Measurements from ENCODE around the gene MRAS. TPM values are rescaled to one million over a fixed set of nuclear protein-coding genes. Genes with fewer than 3 reads are reported as not detected.
"Not testable (repeated sequence)": the region's sequence is repeated elsewhere in the genome, so short reads cannot be mapped to it uniquely, and the experiment has no call there.

Gene MRAS
- total and polyA plus RNA-seq, 5 donors from 2014 or later, result not detected

DNA sequence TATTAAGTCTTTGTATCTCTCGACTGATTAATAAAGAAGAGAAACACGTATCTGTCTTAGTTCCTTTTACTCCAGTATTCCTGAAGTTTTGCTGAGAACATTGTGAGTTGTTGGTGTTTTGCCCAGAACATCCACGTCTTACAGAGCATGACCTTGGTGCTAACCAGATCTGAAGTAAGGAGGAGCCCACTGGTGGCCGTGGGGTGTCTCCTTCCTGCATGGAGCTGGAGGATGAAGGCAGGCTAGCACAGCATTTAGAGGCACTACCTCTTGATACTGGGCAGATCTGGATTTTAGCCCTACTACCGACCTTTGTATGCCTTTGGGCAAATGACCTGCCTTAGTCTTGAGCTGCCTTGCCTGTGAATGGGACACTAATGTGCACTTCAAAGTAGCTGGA lies 57.1 kb downstream of the MRAS start:
- no peaks in the 10 kb centered on the region for H3K36me3 Mint-ChIP-seq
- peaks cover 0 to 2% (median 0%) of the 10 kb centered on the region in 7 donors for H3K9me3 Mint-ChIP-seq
- no peak overlapping the region for H3K27ac Mint-ChIP-seq
- no peaks in the 10 kb centered on the region for H3K4me1 Mint-ChIP-seq
- DNase-seq (no peak), ATAC-seq (ENCODE audit: low read depth in 2 of 2) (no peak)
- Histone ChIP-seq H3K27me3 (ENCODE audit: control insufficient read depth, insufficient read depth, low read length) (peaks cover 3% of the 10 kb centered on the region), H3K4me1 (ENCODE audit: control insufficient read depth, insufficient read depth, low read length, poor library complexity, severe bottlenecking) (no peaks in the 10 kb centered on the region), H3K4me3 (ENCODE audit: low read depth, low read length) (no peak overlapping the region), H3K9me3 (ENCODE audit: control insufficient read depth in 2 of 2, low read length in 2 of 2) (no peaks in the 10 kb centered on the region), H3K36me3 (ENCODE audit: control insufficient read depth, insufficient read depth, low read length) (no peaks in the 10 kb centered on the region), H3K27ac (ENCODE audit: insufficient read depth, low read length, poor library complexity, severe bottlenecking) (no peak overlapping the region)
- no peak overlapping the region for H3K4me3 Mint-ChIP-seq
- no peaks in the 10 kb centered on the region for H3K27me3 Mint-ChIP-seq

DNA sequence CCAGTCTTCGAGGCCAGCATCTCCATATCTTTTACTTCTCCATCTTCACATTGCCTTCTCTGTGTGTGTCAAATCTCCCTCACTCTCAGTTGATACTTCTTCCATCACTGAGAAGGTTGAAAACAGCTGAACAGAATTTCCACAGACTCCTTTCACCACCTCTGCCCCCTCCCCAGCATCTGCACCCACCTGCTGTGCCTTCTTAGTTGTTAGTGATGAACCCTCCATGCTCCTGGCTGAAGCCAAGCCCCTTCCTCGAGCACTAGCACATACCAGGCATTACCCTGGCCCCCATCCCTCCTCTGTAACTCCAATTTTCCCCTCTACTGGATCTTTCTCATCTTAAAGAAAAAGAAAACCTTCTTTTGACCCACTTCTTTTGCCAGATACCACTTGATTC lies 58.2 kb downstream of the MRAS start:
- H3K4me3 ChIP-seq (ENCODE audit: low read depth, low read length), result no peak overlapping the region
- no peak overlapping the region for H3K27ac Mint-ChIP-seq
- H3K9me3 ChIP-seq (ENCODE audit: control insufficient read depth in 2 of 2, low read length in 2 of 2), result no peaks in the 10 kb centered on the region
- H3K27ac ChIP-seq (ENCODE audit: insufficient read depth, low read length, poor library complexity, severe bottlenecking), result no peak overlapping the region
- no peak for ATAC-seq (ENCODE audit: low read depth in 2 of 2)
- no peaks in the 10 kb centered on the region for H3K4me1 Mint-ChIP-seq
- H3K36me3 Mint-ChIP-seq, result no peaks in the 10 kb centered on the region
- no peaks in the 10 kb centered on the region for H3K4me1 ChIP-seq (ENCODE audit: control insufficient read depth, insufficient read depth, low read length, poor library complexity, severe bottlenecking)
- H3K27me3 Mint-ChIP-seq, result no peaks in the 10 kb centered on the region
- no peak for DNase-seq
- H3K27me3 ChIP-seq (ENCODE audit: control insufficient read depth, insufficient read depth, low read length), result peaks cover 3% of the 10 kb centered on the region
- peaks cover 0 to 2% (median 0%) of the 10 kb centered on the region in 7 donors for H3K9me3 Mint-ChIP-seq
- H3K4me3 Mint-ChIP-seq, result no peak overlapping the region
- H3K36me3 ChIP-seq (ENCODE audit: control insufficient read depth, insufficient read depth, low read length), result no peaks in the 10 kb centered on the region

DNA sequence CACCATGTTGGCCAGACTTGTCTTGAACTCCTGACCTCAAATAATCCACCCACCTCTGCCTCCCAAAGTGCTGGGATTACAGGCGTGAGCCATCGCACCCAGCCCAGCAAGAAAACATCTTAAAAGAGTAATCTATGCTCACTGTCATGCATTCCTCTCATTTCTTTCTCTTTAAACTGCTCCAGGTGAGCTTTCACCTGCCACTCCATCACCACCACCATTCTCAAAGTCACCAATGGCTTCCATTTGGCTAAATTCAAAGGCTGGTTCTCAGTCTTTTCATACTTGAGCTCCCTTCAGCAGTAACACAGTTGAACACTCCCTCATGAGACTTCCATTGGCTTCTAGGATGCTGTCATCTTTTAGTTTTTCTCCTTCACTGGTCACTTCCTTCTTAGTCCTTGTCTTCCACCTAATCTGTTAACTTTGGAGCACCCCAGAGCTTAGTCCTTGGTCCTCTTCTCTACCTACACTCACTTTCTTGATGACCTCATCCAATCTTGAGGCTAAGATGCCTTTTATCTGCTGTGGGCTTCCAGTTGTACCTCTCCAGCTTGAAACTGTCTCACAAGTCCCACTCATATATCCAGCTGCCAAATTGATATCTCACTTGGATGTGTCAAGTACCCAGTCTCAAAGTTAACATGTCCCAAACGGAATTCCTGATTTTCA lies 59.0 kb downstream of the MRAS start:
- Histone ChIP-seq H3K36me3 (ENCODE audit: control insufficient read depth, insufficient read depth, low read length) (no peaks in the 10 kb centered on the region), H3K27ac (ENCODE audit: insufficient read depth, low read length, poor library complexity, severe bottlenecking) (no peak overlapping the region), H3K4me3 (ENCODE audit: low read depth, low read length) (no peak overlapping the region), H3K9me3 (ENCODE audit: control insufficient read depth in 2 of 2, low read length in 2 of 2) (no peaks in the 10 kb centered on the region), H3K27me3 (ENCODE audit: control insufficient read depth, insufficient read depth, low read length) (peaks cover 3% of the 10 kb centered on the region), H3K4me1 (ENCODE audit: control insufficient read depth, insufficient read depth, low read length, poor library complexity, severe bottlenecking) (no peaks in the 10 kb centered on the region)
- no peaks in the 10 kb centered on the region for H3K27me3 Mint-ChIP-seq
- DNase-seq (no peak), ATAC-seq (ENCODE audit: low read depth in 2 of 2) (no peak)
- H3K4me1 Mint-ChIP-seq, result no peaks in the 10 kb centered on the region
- H3K27ac Mint-ChIP-seq, result no peak overlapping the region
- peaks cover 0 to 2% (median 0%) of the 10 kb centered on the region in 7 donors for H3K9me3 Mint-ChIP-seq
- H3K4me3 Mint-ChIP-seq, result no peak overlapping the region
- no peaks in the 10 kb centered on the region for H3K36me3 Mint-ChIP-seq

DNA sequence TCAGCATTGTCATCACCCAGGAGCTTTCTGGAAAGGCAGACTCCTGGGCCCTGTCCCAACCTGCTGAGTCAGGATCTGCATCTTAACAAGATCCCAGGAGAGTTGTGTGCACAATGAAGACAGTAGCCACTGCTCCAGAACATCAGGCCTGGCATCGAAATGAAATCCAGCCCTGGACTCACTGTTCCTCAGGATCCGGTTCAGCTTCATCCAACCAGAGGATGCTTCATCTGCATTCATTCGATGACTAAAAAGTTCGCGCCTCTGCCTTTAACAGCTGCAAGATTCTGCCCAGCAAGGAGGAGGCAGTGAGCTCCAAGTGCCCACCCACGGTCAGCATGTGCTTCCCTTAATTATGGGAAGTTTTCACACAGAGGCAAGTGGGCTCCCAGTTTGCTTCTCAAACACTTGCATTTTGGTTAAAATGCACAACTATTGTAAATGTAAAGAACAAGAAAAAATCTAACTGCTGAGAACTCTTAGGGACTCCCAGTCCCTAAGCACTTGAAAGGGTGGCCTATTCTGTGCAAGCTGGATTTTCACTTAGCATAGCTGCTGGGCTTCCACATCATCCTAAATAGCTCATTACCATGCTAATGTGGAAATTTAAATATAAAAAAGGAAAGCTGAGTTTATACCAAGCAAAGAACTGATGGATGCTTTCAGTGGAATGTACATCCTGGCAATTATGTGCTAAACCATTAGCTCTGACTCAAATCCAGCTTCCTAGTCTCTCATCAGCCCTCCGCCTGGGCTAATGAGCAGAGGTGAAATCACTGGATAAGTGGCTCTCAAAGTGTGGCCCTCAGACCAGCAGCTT lies 60.6 kb downstream of the MRAS start:
- no peaks in the 10 kb centered on the region for H3K27me3 Mint-ChIP-seq
- no peak overlapping the region for H3K4me3 Mint-ChIP-seq
- DNase-seq (no peak), ATAC-seq (ENCODE audit: low read depth in 2 of 2) (no peak)
- no peak overlapping the region for H3K27ac ChIP-seq (ENCODE audit: insufficient read depth, low read length, poor library complexity, severe bottlenecking)
- no peaks in the 10 kb centered on the region for H3K9me3 ChIP-seq (ENCODE audit: control insufficient read depth in 2 of 2, low read length in 2 of 2)
- no peaks in the 10 kb centered on the region for H3K4me1 Mint-ChIP-seq
- no peak overlapping the region for H3K4me3 ChIP-seq (ENCODE audit: low read depth, low read length)
- no peaks in the 10 kb centered on the region for H3K4me1 ChIP-seq (ENCODE audit: control insufficient read depth, insufficient read depth, low read length, poor library complexity, severe bottlenecking)
- H3K9me3 Mint-ChIP-seq, result peaks cover 0 to 2% (median 0%) of the 10 kb centered on the region in 7 donors
- no peak overlapping the region for H3K27ac Mint-ChIP-seq
- H3K36me3 ChIP-seq (ENCODE audit: control insufficient read depth, insufficient read depth, low read length), result no peaks in the 10 kb centered on the region
- no peaks in the 10 kb centered on the region for H3K36me3 Mint-ChIP-seq
- H3K27me3 ChIP-seq (ENCODE audit: control insufficient read depth, insufficient read depth, low read length), result peaks cover 3% of the 10 kb centered on the region

DNA sequence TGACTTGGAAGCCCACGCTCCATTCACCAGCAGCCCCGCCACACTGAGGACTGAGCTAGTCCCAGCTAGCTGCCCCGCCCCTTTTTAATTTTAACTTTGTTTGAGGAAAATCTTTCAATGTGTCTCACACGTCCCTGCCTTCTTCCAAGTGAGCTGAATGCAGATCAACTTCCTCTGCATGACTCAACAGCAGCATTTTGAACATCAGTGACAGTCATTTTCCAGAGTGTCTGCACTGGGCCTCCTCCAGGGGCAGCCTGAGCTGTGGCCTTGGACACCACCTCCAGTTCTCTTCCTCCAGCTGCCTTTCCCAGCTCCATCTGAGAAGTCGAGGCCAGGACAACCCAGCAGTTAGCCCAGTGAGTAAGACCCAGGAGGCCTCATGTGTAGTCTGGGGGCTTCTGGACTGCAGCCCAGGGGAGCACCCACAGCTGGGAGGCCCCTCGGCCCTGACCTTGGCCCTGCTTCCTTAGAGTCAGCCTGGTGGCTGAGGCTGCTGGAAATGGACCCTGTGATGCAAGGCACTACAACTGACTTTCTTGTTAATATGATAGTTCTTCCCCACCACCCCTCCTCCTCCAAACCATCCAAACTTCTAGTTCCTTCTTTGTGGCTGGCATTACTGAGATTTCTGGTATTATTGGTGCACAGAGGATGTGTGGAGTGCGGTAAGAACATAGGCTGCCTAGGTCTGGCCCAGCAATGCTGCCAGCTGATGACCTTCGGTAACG lies 64.6 kb downstream of the MRAS start:
- Histone ChIP-seq H3K4me3 (ENCODE audit: low read depth, low read length) (no peak overlapping the region), H3K27ac (ENCODE audit: insufficient read depth, low read length, poor library complexity, severe bottlenecking) (no peak overlapping the region), H3K27me3 (ENCODE audit: control insufficient read depth, insufficient read depth, low read length) (peaks cover 5% of the 10 kb centered on the region), H3K9me3 (ENCODE audit: control insufficient read depth in 2 of 2, low read length in 2 of 2) (no peaks in the 10 kb centered on the region), H3K4me1 (ENCODE audit: control insufficient read depth, insufficient read depth, low read length, poor library complexity, severe bottlenecking) (no peaks in the 10 kb centered on the region), H3K36me3 (ENCODE audit: control insufficient read depth, insufficient read depth, low read length) (no peaks in the 10 kb centered on the region)
- Mint-ChIP-seq H3K4me1 (no peaks in the 10 kb centered on the region), H3K27me3 (peaks cover 11% of the 10 kb centered on the region), H3K4me3 (no peak overlapping the region), H3K36me3 (no peaks in the 10 kb centered on the region), H3K27ac (no peak overlapping the region), H3K9me3 (no peaks in the 10 kb centered on the region)
- DNase-seq (no peak), ATAC-seq (ENCODE audit: low read depth in 2 of 2) (no peak)

DNA sequence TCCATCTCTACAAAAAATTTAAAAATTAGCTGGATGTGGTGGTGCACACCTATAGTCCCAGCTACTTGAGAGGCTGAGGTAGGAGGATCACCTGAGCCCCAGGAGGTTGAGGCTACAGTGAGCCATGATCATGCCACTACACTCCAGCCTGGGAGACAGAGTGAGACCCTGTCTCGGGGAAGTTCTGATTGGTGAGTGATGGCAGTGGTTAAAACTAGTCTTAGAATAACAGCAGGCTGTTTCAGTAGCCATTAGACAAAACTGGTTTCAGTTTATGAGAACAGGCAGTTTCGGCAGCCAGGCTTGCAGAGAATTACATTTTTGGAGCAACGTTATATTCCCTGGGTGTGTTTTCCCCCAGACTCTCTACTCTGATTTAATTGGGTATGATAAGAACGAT lies 67.9 kb downstream of the MRAS start:
- H3K9me3 Mint-ChIP-seq; H3K27ac Mint-ChIP-seq; H3K27ac ChIP-seq (ENCODE audit: insufficient read depth, low read length, poor library complexity, severe bottlenecking); H3K9me3 ChIP-seq (ENCODE audit: control insufficient read depth in 2 of 2, low read length in 2 of 2); H3K27me3 ChIP-seq (ENCODE audit: control insufficient read depth, insufficient read depth, low read length); H3K4me1 ChIP-seq (ENCODE audit: control insufficient read depth, insufficient read depth, low read length, poor library complexity, severe bottlenecking); H3K36me3 ChIP-seq (ENCODE audit: control insufficient read depth, insufficient read depth, low read length); H3K36me3 Mint-ChIP-seq; H3K4me3 Mint-ChIP-seq; DNase-seq; H3K4me3 ChIP-seq (ENCODE audit: low read depth, low read length); H3K4me1 Mint-ChIP-seq; ATAC-seq (ENCODE audit: low read depth in 2 of 2): not testable (repeated sequence)
- peaks cover 18% of the 10 kb centered on the region for H3K27me3 Mint-ChIP-seq

DNA sequence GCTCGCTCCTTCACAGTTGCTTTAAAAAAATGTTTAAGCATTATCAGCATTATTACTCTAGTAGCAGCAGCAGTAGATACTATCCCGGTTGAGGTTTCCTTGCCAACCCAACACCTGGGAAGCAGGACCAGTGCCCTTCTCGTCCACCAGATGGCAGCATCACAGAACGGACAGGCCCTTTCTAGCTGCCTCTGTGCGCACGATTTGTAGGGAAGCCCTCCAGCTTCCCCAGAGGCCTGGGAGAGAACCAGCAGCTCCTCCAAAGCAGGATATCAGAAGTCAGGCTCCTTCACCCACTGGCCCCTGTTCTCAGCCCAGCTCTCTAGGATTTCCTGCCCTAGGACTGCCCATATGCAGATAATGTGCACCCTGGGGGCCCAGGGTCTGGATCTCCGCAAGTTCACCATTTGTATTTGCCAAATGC lies 69.2 kb downstream of the MRAS start:
- H3K4me1 ChIP-seq (ENCODE audit: control insufficient read depth, insufficient read depth, low read length, poor library complexity, severe bottlenecking), result no peaks in the 10 kb centered on the region
- no peak overlapping the region for H3K4me3 Mint-ChIP-seq
- no peaks in the 10 kb centered on the region for H3K36me3 ChIP-seq (ENCODE audit: control insufficient read depth, insufficient read depth, low read length)
- H3K27ac Mint-ChIP-seq, result no peak overlapping the region
- ATAC-seq (ENCODE audit: low read depth in 2 of 2), result peak; percentile 57 to 59
- no peaks in the 10 kb centered on the region for H3K4me1 Mint-ChIP-seq
- no peaks in the 10 kb centered on the region for H3K9me3 ChIP-seq (ENCODE audit: control insufficient read depth in 2 of 2, low read length in 2 of 2)
- H3K27ac ChIP-seq (ENCODE audit: insufficient read depth, low read length, poor library complexity, severe bottlenecking), result no peak overlapping the region
- H3K36me3 Mint-ChIP-seq, result no peaks in the 10 kb centered on the region
- DNase-seq, result peak; percentile 24 to 63 (median 39)
- H3K4me3 ChIP-seq (ENCODE audit: low read depth, low read length), result no peak overlapping the region
- no peaks in the 10 kb centered on the region for H3K9me3 Mint-ChIP-seq
- peaks cover 5% of the 10 kb centered on the region for H3K27me3 ChIP-seq (ENCODE audit: control insufficient read depth, insufficient read depth, low read length)
- H3K27me3 Mint-ChIP-seq, result peaks cover 18% of the 10 kb centered on the region

All from CD4-positive, CD25-positive, alpha-beta regulatory T cell (primary cell).